Bronchial epithelial cell (primary cell): ENCODE data around the gene SYNE1. TPM values are rescaled to one million over a fixed set of nuclear protein-coding genes. Genes with fewer than 3 reads are reported as not detected.
A peak's percentile ranks its signal among the peaks of the same experiment; 100 is the strongest.

Experiments
- DNase-seq: peaks from one replicate; pipeline ENCODE4 v3.0.0-alpha.2; 2010; ENCODE audit warnings: low read depth
- FAIRE-seq: peaks from 2 replicates; lab custom pipeline; 2011; peaks lifted over from hg19 to GRCh38; lab: Jason Lieb, UNC
- H3K27me3 ChIP-seq: 2 replicates; pipeline ENCODE4 v1.5.1; 2011; ENCODE audit warnings: low read length; ENCODE audit not compliant: control insufficient read depth, insufficient read depth
- H3K36me3 ChIP-seq: 2 replicates; pipeline ENCODE4 v1.5.1; 2011; ENCODE audit warnings: low read length; ENCODE audit not compliant: control insufficient read depth, insufficient read depth
- H3K4me3 ChIP-seq: 2 replicates; pipeline ENCODE4 v1.5.1; 2011; ENCODE audit warnings: mild to moderate bottlenecking, low read depth, low read length, control low read depth
- CTCF ChIP-seq: IDR thresholded peaks from 2 replicates; pipeline ENCODE4 v1.5.1; 2011; ENCODE audit warnings: mild to moderate bottlenecking, moderate library complexity, low read length, control low read depth, inconsistent platforms; ENCODE audit not compliant: insufficient read depth, severe bottlenecking
- total RNA-seq: library from RNA; depleted of rRNA; stranded (reverse); fragments of >200 nt; gene quantifications from 2 replicates; pipeline ENCODE4 v1.2.1, GENCODE V29; 2014

SYNE1 gene
- total RNA-seq, 1 donor from 2014 or later, result 15.8 TPM

GRCh38 chr6:152100183-152100618 is 537.0 kb downstream of the SYNE1 start:
- H3K36me3 ChIP-seq, result no peaks in the 10 kb centered on the region
- DNase-seq (peak; percentile 72), FAIRE-seq (no peak)
- no peaks in the 10 kb centered on the region for H3K27me3 ChIP-seq
- H3K4me3 ChIP-seq, result no peak overlapping the region
- no peak for TF ChIP-seq CTCF

- TF ChIP-seq CTCF, result no peak
- peak; percentile 63 for DNase-seq
- FAIRE-seq, result no peak
- Histone ChIP-seq H3K36me3 (no peaks in the 10 kb centered on the region), H3K27me3 (no peaks in the 10 kb centered on the region), H3K4me3 (no peak overlapping the region)
Observed at GRCh38 chr6:152099446-152100182, 537.5 kb downstream of the SYNE1 start.

- Histone ChIP-seq H3K4me3 (no peak overlapping the region), H3K36me3 (no peaks in the 10 kb centered on the region), H3K27me3 (no peaks in the 10 kb centered on the region)
- TF ChIP-seq CTCF, result no peak
- DNase-seq (no peak), FAIRE-seq (no peak)
Observed at GRCh38 chr6:152098683-152099082, 538.5 kb downstream of the SYNE1 start.

GRCh38 chr6:152096863-152097496 is 540.2 kb downstream of the SYNE1 start:
- H3K4me3 ChIP-seq, result no peak overlapping the region
- no peaks in the 10 kb centered on the region for H3K36me3 ChIP-seq
- DNase-seq (peak; percentile 87), FAIRE-seq (no peak)
- TF ChIP-seq CTCF, result no peak
- H3K27me3 ChIP-seq, result no peaks in the 10 kb centered on the region

GRCh38 chr6:152094992-152095592 is 542.1 kb downstream of the SYNE1 start:
- peak; percentile 100 for DNase-seq
- peak; percentile 88 for FAIRE-seq

More at GRCh38 chr6:152094992-152095592, 542.1 kb downstream of the SYNE1 start:
- Histone ChIP-seq H3K36me3 (no peaks in the 10 kb centered on the region), H3K4me3 (no peak overlapping the region), H3K27me3 (no peaks in the 10 kb centered on the region)
- TF ChIP-seq CTCF, result no peak
